Activated CD4-positive, CD25-positive, alpha-beta regulatory T cell treated with anti-CD3 and anti-CD28 coated beads, Interleukin-2, amount 50 U/mL, for 24 hours (primary cell): Measurements from ENCODE around the gene MYO1C.
"Not testable (repeated sequence)": the region's sequence is repeated elsewhere in the genome, so short reads cannot be mapped to it uniquely, and the experiment has no call there.

Source experiments
- ATAC-seq, 2 donors: fragments of 150-1000 bp; cut with Tn5 transposase; one replicate each; pipeline ENCODE4 v1.10.0; 2021; ENCODE audit warnings: mild to moderate bottlenecking in 1 of 2, moderate library complexity in 1 of 2

Gene MYO1C

DNA sequence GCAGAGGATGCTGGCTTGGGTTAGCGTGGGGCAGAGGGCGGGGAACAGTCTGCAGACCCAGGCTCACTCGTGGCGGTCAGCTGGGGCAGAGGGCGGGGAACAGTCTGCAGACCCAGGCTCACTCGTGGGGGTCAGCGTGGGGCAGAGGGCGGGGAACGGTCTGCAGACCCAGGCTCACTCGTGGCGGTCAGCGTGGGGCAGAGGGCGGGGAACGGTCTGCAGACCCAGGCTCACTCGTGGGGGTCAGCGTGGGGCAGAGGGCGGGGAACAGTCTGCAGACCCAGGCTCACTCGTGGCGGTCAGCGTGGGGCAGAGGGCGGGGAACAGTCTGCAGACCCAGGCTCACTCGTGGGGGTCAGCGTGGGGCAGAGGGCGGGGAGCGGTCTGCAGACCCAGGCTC lies 16.2 kb upstream of the MYO1C start:
- ATAC-seq: not testable (repeated sequence)

DNA sequence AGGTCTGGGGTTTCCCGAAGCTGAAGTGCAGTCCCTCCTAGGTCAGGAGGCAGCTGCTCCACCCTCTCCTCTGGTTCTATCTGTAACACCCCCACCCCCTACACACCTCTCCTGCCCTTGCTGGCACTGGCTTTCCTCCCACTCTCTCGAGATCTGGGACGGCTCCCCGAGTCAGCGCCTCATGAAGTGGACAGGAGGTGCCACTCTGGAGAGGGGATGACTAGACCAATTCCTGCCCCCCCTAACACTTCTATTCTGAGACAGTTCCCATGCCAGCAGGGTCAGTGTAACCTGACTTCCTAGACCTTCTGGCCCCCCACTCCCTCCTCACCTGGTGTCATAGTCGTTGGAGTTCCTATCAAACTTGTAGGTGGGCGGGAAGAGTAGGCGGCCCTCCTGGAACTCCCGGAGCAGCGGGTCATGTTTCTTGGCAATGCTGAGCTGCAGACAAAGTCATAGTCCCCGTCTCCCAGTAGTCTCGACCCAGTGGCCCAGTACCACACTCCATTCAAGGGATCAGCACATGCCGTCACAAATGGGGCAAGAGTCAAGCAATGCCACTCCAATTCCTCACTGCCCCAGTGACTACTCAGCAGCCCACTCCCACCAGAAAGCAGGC lies 14.3 kb upstream of the MYO1C start:
- no peak for ATAC-seq

DNA sequence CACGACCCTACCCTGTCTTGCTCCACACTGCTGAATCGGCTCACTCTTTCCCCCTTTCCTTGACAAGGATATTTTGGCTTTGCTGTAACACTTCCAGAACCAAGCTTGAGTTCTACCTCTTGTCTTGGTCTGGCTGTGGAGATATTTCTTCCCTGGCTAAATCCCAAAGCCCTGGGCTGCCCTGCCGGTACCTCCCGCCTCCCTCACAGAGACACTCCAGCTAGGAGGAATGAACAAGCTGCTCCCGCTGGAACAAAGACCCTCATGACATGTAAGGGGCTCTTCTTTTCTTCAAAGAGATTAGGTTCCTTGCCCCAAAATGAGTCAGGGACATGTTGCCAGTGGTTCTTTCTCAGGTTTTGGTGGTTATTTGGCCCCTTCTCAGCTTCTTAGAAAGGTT lies 13.1 kb upstream of the MYO1C start:
- no peak for ATAC-seq

DNA sequence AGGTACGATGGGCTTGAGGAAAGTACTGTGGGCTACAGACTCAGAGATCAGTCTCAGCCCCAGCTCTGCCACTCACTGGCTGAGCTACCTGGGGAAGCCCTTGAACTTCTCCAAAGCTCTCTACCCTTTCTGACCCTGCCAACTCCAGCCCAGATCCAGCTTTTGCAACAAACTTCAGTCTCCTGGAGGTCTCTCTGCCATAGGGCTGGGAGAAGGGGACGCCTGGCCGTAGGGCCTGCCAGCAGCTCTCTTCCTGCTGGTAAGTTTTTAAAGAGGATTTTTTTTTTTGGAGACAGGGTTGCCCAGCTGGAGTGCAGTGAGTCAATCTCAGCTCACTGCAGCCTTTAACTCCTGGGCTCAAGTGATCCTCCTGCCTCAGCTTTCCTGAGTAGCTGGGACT lies 12.4 kb upstream of the MYO1C start:
- ATAC-seq: no peak

DNA sequence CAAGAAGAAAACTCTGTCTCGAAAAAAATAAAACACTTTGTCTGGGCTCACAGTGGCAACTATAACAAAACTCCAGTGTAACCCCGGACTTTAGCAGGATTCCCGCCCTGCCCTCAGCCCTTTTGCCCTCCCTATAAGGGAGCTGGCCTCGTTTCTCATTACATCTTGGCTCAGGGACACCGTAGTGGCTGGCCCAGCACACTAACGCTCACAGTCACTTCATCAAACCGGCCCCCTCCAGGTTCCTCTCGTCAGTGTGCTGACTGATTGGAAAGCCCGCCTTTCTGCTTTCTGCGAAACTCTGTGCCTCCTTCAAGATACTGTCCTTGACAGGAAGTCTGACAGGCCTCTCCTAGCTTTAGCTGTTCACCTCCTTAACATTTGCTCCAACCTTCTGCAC lies 11.2 kb upstream of the MYO1C start:
- ATAC-seq: no peak

DNA sequence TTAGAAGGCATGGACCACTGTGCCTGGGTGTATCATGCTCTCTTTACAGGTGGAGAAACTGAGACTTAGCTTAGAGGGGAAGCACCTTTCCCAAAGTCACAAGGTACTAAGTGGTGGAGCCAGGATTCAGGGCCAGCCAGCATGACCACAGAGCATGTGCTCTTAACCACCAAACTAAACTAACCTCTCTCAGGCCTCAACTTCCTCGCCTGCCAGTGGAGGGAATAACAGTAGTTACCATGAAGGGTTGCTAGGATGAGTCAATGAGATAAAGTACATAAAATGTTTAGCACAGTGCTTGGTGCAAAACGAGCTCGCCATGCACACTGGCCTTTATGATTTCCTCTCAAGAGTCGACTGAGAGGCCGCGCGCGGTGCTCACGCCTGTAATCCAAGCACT lies 6.4 kb upstream of the MYO1C start:
- no peak for ATAC-seq

DNA sequence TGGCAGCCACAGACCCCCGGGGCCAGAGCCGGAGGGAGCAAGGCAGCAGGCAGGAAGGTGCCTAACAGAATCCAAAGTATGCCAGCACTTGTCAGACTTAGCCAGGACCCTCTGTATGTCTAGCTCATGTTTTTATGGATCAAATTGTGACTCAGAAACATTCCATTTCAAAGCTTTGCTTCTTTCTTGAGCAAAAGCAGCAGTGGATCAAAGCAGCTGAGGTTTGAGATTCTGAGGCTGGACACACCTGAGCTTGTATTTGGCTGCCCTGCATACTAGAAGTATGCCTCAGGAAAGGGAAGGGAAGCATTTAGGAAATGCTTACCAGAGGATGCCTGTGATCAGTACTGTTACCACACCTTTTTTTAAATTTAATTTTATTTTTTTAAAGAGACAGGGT lies 5.7 kb upstream of the MYO1C start:
- ATAC-seq: no peak

DNA sequence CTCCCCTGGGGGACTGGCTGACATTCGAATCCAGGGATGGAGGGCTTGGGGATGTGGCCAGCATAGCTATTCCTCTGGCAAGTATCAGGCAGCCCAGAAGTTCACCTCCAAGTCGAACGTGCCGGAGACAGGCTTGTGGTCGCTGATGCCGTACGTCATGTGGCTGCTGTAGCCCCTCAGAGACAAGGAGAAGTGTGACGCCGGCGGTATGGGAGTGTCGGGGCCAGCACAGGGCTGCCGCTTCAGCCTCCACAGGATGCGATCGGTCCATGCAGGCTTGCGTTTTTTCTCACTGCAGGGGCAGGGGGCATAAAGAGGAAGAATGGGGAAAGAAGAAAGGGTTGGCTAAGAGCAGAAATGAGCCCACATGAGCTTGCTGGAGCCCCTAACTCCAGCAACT lies 5.3 kb upstream of the MYO1C start:
- no peak for ATAC-seq

DNA sequence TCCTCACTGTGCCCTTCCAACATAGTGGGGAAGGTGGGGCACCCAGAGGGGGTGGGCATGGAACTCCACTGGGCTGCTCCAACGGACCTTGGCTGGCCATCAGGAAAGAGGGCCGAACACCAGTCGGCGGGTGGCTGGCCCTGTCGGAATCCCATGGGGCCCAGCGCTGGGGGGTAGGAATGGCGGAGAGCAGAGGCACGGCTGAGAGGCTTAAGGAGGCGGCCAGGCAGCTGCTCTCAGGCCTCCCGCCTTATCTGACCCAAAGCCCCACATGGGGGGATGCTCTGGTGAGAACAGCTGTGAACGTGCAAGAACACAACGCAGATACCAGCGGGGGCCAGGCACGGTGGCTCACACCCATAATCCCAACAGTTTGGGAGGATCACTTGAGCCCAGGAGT lies 4.4 kb upstream of the MYO1C start:
- no peak for ATAC-seq

DNA sequence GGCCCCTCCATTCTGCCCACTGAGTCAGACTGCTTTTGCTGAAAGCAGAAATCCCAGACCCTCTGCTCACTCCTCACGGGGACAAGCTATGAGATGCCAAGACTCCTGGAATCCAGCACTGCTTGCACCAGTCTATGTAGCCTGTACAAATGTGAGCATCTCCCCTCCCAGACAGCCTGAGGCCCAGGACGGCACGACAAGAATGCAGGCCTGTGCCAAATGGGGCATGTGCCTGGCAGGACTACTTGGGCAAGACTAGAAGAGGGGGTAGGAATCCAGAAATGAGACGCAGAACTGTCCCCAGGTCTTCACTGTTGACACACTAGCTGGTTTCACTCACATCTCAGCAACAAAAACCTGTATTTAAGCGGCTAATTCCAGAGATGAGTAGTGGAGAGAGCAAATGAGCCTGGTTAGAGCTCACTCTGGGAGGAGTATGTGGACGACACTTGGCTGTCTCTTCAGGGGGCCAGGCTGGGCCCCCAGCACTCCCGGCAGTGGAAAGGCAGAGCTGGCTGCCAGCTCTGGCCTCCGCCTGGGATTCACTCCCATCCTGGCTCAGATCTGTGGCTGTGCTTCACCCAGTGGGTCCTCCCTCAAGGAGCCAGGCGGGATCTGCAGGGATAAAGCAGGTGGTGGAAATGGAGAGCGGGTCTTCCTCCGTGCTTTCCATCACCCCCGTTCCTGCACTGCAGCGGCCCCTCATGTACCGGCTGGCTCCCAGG lies 2.9 kb upstream of the MYO1C start:
- no peak for ATAC-seq

DNA sequence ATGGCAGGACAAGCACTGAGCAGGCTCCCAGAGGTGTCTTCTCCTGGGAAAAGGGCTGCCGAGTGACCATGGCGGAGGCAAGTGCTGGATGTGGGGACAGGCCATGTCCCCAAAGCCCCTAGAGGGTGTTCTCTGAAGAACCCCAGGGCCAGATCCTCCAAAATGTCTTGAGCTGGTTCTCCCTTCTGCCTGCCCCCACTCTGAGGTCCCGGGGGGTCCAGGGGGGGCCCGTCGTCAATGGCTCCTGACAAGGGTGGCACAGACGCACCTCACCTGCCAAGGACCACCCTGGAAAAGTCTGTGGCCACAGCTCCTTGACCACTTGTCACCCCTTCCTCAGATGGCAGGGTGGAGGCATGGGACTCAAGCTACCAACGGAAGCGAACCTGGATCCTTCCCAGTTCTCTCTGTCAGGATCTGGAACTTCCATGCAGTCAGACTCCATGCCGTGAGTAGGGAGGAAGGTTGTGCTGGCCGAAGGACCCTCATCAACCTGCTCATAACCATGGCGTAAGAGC lies 2.3 kb upstream of the MYO1C start:
- ATAC-seq: no peak

DNA sequence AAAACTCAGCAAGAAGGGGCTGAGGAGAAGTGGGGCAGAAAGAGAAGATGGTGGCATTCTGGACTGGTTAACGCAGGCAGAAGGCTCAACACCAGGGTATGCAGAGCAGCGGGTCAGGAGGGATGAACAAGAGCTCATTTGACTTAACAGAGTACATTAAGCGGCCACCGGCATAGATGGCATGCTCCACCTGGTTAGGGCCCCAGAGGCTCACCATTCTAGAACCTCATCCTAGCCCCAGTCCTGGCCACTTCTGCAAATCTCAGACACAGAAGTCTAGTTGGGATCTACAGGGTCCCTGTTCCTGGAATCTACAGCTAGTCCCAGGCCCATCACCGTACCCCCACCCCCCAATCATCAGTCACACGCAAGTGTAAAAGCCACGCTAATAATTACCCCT lies 1.7 kb upstream of the MYO1C start:
- no peak for ATAC-seq

DNA sequence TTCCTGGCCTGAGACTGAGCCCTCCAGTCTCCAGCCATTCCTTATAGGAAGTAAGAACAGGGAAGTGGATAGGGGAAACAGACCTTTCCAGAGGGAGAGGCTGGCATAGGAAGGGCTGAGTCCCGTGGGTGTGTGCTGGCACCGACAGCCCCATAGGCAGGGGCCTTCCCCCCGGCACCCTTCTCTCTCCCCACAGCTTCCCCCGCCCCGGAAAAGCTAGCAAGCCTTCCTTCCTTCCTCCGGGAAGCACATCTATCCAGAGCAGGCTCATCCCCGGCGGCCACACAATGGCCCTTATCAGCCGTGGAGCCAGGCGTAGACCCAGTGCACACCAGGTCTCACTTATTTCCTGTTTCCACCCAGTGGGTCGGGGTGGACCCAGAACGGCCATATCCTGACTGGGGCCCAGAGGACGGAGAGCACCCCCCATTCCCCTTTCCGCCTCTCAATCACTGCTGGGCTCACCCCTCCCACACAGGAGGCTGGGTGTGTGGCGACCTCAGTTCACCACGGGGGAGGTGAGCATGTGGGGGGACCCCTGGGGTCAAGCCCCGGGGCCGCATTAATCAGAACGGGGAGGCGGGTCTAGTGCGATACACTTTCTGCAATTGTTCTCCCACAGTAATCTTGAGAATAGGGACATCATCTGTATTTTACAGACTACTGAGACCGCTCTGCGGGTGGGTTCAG lies 950 bp upstream of the MYO1C start:
- ATAC-seq: no peak

DNA sequence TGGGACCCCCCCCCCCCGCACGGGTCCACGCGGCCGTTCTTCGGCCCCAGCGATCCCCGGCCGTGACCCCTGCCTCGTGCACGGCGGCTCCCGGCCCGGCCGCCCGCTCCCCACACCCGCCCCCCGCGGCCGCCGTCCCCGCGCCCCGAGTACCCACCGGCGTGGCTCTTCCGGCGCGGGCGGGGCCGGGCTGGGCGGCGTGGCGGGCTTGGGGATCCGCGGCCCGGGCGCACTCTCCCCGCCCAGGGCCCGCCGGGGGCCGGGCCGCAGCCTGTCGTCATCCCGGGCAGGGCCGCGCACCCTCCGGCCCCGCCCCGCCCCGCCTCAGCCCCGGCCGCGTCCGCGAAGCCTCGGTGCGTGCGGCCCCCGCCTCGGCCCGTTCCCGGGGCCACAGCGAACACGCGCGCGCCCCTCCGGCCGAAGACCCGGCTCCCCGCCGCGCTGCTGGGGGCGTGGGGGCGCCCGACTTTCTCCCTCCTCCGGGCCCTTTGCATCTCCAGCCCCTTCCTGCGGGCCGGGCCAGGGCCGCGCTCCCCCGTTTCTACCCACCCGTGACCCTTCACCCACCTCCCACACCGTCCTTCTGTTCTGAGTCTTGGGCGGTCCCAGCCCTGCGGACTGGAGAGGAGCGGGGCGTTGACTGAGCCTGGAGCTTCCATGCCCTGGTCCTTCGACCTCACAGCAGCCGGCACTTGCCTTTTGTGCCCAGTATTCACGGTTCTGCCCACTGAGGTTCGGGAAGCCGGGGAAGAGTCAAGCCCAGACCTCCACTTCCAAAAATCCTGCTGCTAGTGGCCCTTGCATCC lies 840 bp downstream of the MYO1C start:
- ATAC-seq: peak; percentile 69 to 73

DNA sequence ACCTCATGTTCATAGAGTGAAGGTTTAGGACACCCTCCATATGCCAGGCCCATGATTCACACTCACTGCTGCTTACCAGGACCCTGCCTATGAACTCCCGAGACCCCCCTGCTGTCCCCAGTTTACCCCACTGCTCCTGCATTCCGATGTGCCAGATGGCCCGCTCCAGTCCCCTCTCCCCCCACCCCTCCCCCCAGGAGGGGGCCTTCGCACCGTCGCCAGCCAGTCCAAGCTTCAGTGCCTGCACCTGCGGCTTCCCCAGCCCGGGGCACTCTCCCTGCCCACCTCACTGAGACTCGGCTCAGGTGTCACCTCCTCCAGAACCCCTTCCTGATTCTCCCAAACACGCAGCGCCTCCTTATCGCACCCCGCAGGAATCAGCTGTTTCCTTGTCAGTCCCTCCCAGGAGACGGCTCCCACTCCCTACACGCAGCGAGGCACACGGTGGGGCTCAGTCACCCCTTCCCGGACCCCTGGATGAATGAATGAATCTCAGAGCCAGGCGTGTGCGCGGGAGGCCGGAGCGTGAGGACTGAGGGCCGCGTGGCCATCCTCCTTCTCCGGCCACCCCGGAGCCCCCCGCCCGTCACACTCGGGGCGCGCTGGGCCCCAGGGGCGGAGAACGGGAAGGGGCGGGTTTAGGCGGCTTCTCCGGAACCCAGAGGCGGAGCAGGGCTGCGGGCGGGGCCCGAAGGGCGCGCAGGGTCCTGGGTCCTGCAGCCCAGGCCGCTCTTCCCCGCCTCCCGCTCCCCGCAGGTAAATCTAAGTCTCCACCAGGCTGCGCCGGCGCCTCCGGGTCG lies 1.6 kb downstream of the MYO1C start:
- ATAC-seq: peak; percentile 72 to 75

DNA sequence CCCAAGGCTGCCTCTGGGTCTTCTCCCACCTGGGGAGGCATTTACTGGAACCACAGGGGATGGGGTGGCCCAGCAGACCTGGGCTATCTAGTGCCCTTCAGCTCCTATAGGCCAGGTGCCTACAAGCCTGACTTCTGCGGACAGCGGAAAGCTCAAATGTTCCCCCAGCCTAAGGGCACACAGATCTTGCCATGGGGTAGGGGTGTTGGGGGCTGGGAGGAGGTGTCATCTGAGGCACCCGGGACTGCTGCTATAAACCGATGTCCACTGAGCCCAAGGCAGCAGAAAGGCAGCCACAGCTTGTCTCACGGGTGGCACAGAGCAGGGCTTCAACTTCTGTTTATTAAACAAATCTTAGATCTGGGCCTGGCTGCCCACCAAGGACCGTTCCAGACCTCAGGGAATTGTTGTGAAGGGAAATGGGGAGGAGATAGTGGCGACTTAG lies 3.6 kb downstream of the MYO1C start:
- ATAC-seq: no peak

DNA sequence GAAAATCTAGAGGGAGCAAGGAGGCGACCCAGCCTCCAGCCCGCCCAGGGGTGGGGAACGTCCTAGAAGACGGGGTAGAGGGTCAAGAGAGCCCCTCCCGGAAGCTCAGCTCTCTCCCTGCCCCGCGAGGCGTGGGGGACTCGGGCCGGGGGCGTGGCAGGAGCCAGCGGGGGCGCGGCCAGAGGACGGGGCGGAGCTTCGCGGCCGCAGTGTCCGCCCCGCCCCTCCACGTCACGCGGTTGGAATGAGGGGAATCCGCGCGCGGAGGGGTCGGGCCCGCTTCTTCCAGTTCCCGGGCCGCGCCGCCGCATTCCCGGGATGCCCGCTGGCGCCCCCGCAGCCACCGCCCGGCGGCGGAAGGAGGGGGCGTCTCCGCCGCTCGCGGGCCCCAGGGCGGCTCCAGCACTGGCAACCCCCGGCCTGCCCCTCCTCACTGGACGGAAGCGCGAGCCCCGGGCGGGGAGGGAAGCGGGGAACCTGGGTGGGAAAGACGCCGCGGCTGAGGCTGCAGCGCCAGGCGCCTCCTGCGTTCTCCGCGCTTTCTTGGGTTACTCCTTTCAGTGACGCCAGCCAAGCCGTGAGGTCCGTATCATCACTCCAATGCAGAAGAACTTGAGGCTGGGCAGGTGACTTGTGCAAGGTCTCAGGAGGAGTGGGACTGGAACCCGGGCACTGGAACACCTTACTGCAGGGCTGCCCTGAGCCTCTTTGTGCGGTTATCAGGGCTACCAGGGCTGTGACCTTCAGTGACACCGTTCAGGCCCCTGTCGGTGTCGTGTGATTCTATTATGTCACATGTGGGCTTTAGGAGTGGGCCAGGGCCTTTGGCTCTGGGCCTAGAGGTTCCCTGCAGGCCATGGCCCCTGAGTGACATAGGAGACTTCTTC lies 4.3 kb downstream of the MYO1C start:
- peak; percentile 24 to 32 for ATAC-seq

DNA sequence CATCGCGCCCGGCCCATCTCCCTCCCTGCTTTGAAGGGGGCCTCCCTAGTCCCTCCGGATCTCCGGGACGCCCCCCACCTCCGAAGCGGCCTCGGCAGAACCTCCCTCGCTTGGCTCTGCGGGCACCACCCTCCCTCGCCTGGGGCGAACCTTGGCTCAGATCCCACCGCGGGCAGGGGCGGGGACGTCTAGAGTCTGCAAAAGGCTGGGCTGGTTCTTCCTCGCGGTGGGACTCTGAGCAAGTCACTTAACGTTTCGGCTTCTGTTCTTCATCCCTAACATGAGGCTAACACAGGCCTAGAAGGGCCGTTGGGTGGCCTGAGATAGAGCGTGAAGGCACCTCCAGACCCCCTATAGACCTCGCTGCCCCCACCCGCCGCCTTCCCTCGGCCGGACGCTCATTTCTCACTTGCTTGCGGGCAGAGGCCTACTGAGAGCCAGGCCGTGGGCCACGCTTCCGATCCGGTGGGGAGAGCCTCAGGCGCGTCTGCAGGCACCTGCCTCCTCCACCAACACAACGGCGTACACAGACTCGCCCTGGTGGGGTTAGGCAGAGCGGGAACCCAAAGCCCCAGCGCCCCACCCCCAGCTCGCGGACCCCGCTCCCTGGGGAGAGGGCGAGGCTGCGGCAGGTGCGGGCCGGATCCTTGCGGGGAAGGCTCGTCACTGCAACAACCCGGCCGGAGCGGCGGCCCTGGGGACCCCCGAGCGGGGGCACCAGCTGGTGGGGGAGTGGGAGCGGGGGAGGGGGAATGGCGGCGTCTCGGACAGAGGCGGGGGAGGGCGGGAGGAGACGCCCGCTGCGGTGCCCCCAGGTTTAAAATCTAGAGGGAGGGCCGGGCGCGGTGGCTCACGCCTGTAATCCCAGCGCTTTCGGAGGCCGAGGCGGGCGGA lies 5.4 kb downstream of the MYO1C start:
- ATAC-seq: peak; percentile 29 to 36

DNA sequence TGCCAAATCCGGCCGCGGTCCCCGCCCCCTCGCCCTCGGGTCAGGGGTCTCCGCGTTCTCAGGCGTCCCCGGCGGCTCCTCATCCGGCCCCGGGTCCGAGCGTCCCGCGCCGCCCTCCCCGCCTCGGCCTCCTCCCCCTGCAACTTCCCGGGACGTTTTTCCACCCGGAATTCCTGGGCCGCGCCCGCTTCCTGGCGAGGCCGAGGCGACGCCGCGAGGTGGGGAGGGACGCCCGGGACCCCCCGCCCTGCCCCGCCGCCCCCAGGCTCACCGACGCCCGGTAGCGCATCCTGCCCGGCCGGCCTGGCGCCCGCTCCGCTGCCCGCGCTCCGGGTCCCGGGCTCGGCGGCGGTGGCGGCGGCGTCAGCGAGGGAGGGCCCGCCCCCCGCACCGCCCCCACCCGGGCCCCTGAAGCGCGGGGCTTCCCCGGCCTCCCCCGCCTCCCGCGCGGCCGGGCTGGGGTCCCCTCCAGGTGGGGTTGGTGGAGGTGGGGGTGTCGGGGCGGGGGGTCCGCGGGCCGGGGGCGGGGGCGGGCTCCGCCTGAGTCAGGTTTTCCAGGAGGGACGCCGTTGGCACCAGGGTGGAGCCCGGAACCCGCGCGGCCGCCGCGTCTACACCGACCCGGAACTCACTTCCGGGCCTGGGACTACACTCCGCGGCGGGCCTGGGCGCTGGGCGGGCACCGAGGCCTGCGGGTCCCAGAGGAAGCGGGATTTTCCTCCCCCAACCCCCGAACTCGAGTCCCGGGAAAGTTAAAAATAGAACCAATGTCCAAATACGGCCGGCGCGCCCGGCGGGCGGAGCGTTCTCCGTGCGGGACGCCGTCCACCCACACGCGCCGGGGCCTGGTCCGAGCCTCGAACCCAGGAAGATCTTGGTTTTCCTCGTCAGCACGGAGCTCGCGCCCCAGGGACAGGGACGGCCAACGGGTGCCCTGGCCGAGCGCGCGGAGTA lies 6.8 kb downstream of the MYO1C start:
- ATAC-seq: peak; percentile 50 to 52
